PC-9 (cell line): Measurements from ENCODE around the gene PEMT. TPM values are rescaled to one million over a fixed set of nuclear protein-coding genes. Genes with fewer than 3 reads are reported as not detected.

ENCODE experiments used
- BruUV-seq: library from RNA; stranded (reverse); fragments of 400-500 nt; replicated peaks from 2 replicates; lab custom pipeline; 2021; lab: Mats Ljungman, UMichigan
- CTCF ChIA-PET: fragments of 300-600 bp; sonication (Branson Sonifier 250); formaldehyde crosslinking; loops from one replicate; lab custom pipeline; 2022; ENCODE audit warnings: antibody characterized with exemption; lab: Charles Lee
- POLR2A ChIA-PET: fragments of 300-600 bp; sonication (Branson Sonifier 250); formaldehyde crosslinking; loops from one replicate; lab custom pipeline; 2022; ENCODE audit warnings: antibody characterized with exemption; ENCODE audit not compliant: unreplicated experiment; lab: Charles Lee
- DNase-seq, 2 experiments: peaks; one replicate each; pipeline versions ENCODE4 v3.0.0 to v3.0.0-alpha.2; 2015 to 2022; ENCODE audit warnings: mixed read lengths in 1 of 2
- H2AFZ ChIP-seq: fragments of 200-600 bp; sonication (generic); 2 replicates; pipeline ENCODE4 v1.8.1; 2017; ENCODE audit warnings: antibody characterized with exemption
- H3F3A ChIP-seq: fragments of 200-600 bp; sonication (generic); 2 replicates; pipeline ENCODE4 v1.8.1; 2017; ENCODE audit warnings: antibody characterized with exemption, mild to moderate bottlenecking, low read depth; ENCODE audit not compliant: insufficient read depth
- H3K27ac ChIP-seq: fragments of 200-600 bp; sonication (generic); 2 replicates; pipeline ENCODE4 v1.6.1; 2016; ENCODE audit warnings: mixed run types
- H3K27me3 ChIP-seq: fragments of 200-600 bp; sonication (generic); 2 replicates; pipeline ENCODE4 v1.6.1; 2016; ENCODE audit warnings: low read depth, mixed run types; ENCODE audit not compliant: insufficient read depth
- H3K36me3 ChIP-seq: fragments of 200-600 bp; sonication (generic); 2 replicates; pipeline ENCODE4 v1.6.1; 2016; ENCODE audit warnings: low read depth, mixed run types
- H3K4me1 ChIP-seq: fragments of 200-600 bp; sonication (generic); replicated peaks from 2 replicates; pipeline ENCODE4 v1.6.1; 2016; ENCODE audit warnings: mixed run types; ENCODE audit not compliant: insufficient read depth
- H3K4me2 ChIP-seq: fragments of 200-600 bp; sonication (generic); 2 replicates; pipeline ENCODE4 v1.6.1; 2017; ENCODE audit warnings: mixed run types
- H3K4me3 ChIP-seq: fragments of 200-600 bp; sonication (generic); 2 replicates; pipeline ENCODE4 v1.6.1; 2016; ENCODE audit warnings: mixed run types
- H3K79me2 ChIP-seq: fragments of 200-600 bp; sonication (generic); 2 replicates; pipeline ENCODE4 v1.6.1; 2017; ENCODE audit warnings: low read depth, mixed run types
- H3K9me2 ChIP-seq: fragments of 200-600 bp; sonication (generic); 2 replicates; pipeline ENCODE4 v1.8.1; 2017; ENCODE audit warnings: mild to moderate bottlenecking; ENCODE audit not compliant: insufficient read depth
- H3K9me3 ChIP-seq: fragments of 200-600 bp; sonication (generic); 2 replicates; pipeline ENCODE4 v1.8.1; 2016; ENCODE audit warnings: low read depth; ENCODE audit not compliant: insufficient read depth
- H4K20me1 ChIP-seq: fragments of 200-600 bp; sonication (generic); 2 replicates; pipeline ENCODE4 v1.8.1; 2017; ENCODE audit not compliant: insufficient read depth
- CTCF ChIP-seq: fragments of 200-600 bp; sonication (generic); conservative IDR thresholded peaks from 2 replicates; pipeline ENCODE4 v1.6.1; 2017; ENCODE audit warnings: mixed run types, antibody characterized with exemption, mild to moderate bottlenecking, moderate library complexity
- EZH2 ChIP-seq: fragments of 200-600 bp; sonication (generic); IDR thresholded peaks from 2 replicates; pipeline ENCODE4 v1.8.0; 2017; ENCODE audit warnings: antibody characterized with exemption, low read depth
- intact Hi-C: fragments of 100-400 bp; cut with micrococcal nuclease; formaldehyde crosslinking; loops from one replicate; pipeline ENCODE4 v1.10.0; 2022; ENCODE audit not compliant: unreplicated experiment
- total RNA-seq: library from RNA; stranded (reverse); gene quantifications from 2 replicates; pipeline ENCODE4 v1.2.3, GENCODE V29; 2021

Gene PEMT
- total RNA-seq, 1 experiment from 2014 or later = 61.2 TPM

GRCh38 chr17:17531156-17531555 lies 60.4 kb downstream of the PEMT start:
- H3K4me2 ChIP-seq = no peak overlapping the region
- no peak overlapping the region for H3K27ac ChIP-seq
- no peaks in the 10 kb centered on the region for H3K4me1 ChIP-seq
- POLR2A ChIA-PET = interaction anchor here (0.7 kb wide), 1 partner anchor 73 kb away, joined by 6 read pairs; no protein-coding TSS in a partner anchor
- CTCF ChIA-PET = no interaction called here
- H4K20me1 ChIP-seq = peaks cover 48% of the 10 kb centered on the region
- no peak for TF ChIP-seq EZH2
- no peak for TF ChIP-seq CTCF
- no peaks in the 10 kb centered on the region for H3F3A ChIP-seq
- no TSS peak for BruUV-seq
- no peaks in the 10 kb centered on the region for H3K9me3 ChIP-seq
- no peaks in the 10 kb centered on the region for H3K36me3 ChIP-seq
- H3K4me3 ChIP-seq = no peak overlapping the region
- no peaks in the 10 kb centered on the region for H3K79me2 ChIP-seq
- H3K9me2 ChIP-seq = no peaks in the 10 kb centered on the region
- intact Hi-C loops = no loop called here
- no peaks in the 10 kb centered on the region for H3K27me3 ChIP-seq
- DNase-seq = no peak
- no peak overlapping the region for H2AFZ ChIP-seq

DNA sequence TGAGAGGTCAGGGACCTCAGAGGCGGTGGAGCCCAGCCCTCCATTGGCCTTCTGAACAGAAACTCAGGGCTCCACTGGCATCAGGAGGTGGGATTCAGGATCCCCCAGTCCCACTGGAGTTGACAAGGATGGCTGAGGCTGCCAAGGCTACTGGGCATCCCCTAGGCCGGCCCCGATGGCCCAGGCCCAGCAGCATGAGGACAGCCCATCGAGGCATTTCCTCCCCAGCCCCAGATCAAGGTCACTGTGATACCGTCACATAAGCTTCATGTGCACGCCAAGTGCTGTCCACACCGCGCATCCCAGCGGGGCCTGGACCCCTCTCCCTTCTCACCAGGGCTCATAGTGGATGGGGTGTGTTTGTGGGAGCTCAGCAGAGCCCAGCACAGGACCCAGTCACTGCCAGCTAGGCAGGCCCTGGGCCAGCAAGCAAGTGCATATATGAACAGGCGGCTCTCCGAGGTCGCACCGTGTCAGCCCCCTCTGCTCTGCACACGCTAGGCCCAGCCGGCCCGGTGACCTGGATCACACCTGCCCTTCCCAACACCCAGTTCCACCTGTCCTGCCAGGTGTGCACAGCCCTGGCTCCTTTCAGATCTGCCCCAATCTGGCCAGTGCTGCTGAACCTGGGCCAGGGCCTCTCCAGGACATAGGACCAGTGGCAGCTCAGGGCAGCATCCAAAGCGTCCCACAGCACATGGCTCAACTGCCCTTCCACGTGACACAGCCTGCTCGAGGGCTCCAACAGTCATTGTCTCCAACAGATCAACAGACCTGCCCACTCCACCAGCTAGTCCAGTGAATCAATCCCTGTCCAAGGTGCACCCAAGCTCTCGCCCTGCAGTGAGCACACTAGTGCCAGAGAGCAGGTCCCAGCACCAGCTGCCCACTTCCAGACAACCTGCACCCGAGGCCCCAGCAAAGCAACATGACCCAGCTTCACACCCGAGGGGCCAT lies 62.5 kb downstream of the PEMT start:
- Histone ChIP-seq H3K27ac (no peak overlapping the region), H3K4me2 (no peak overlapping the region), H4K20me1 (peaks cover 63% of the 10 kb centered on the region), H3K9me3 (no peaks in the 10 kb centered on the region), H3K79me2 (no peaks in the 10 kb centered on the region), H3K9me2 (no peaks in the 10 kb centered on the region), H2AFZ (no peak overlapping the region), H3K36me3 (no peaks in the 10 kb centered on the region), H3F3A (no peaks in the 10 kb centered on the region), H3K4me3 (no peak overlapping the region), H3K4me1 (no peaks in the 10 kb centered on the region), H3K27me3 (no peaks in the 10 kb centered on the region)
- ChIA-PET POLR2A (interaction anchor here (1.1 kb wide), 1 partner anchor 10 kb away, joined by 3 read pairs; no protein-coding TSS in a partner anchor), CTCF (interaction anchor here (0.5 kb wide), 1 partner anchor 614 kb away, joined by 3 read pairs; no protein-coding TSS in a partner anchor)
- BruUV-seq = no TSS peak
- TF ChIP-seq CTCF = no peak
- TF ChIP-seq EZH2 = no peak
- no peak for DNase-seq
- intact Hi-C loops = no loop called here

- Histone ChIP-seq H3K27me3 (no peaks in the 10 kb centered on the region), H2AFZ (no peak overlapping the region), H3K4me3 (no peak overlapping the region), H3F3A (no peaks in the 10 kb centered on the region), H3K4me2 (no peak overlapping the region), H3K9me2 (no peaks in the 10 kb centered on the region), H3K36me3 (no peaks in the 10 kb centered on the region), H4K20me1 (peaks cover 72% of the 10 kb centered on the region), H3K9me3 (no peaks in the 10 kb centered on the region), H3K27ac (no peak overlapping the region), H3K79me2 (no peaks in the 10 kb centered on the region), H3K4me1 (no peaks in the 10 kb centered on the region)
- intact Hi-C loops = no loop called here
- ChIA-PET POLR2A (no interaction called here), CTCF (interaction anchor here (0.5 to 0.6 kb wide), 2 partner anchors 135 to 613 kb away, joined by 3 to 9 read pairs; no protein-coding TSS in a partner anchor)
- TF ChIP-seq CTCF (no peak), EZH2 (no peak)
- DNase-seq = no peak
- no TSS peak for BruUV-seq
These were observed 63.5 kb downstream of the PEMT start for GRCh38 chr17:17527956-17528500.
